Gastroesophageal sphincter (tissue), 4 donors: ENCODE measurements around the gene TPM4. TPM values are rescaled to one million over a fixed set of nuclear protein-coding genes. Genes with fewer than 3 reads are reported as not detected.

ENCODE experiments used
- ATAC-seq: fragments of 150-250 bp; one replicate; pipeline ENCODE4 v1.9.1; 2016; ENCODE audit warnings: mild to moderate bottlenecking, moderate library complexity
- H3K27ac ChIP-seq, 4 donors: fragments of 200-600 bp; sonication (generic) in 3 of 4; 1 replicate in 3 of 4; 2 replicates in 1 of 4; pipeline ENCODE4 v1.5.1; 2016 to 2019
- H3K27me3 ChIP-seq: fragments of 200-600 bp; sonication (generic); one replicate; pipeline ENCODE4 v1.5.1; 2019
- H3K36me3 ChIP-seq, 2 donors: fragments of 200-600 bp; sonication (generic); one replicate each; pipeline ENCODE4 v1.5.1; 2019; ENCODE audit warnings: control low read depth in 1 of 2
- H3K4me1 ChIP-seq, 3 donors: fragments of 200-600 bp; sonication (generic); 1 replicate in 2 of 3; 2 replicates in 1 of 3; pipeline ENCODE4 v1.5.1; 2016 to 2019; ENCODE audit warnings: control low read depth in 2 of 3
- H3K4me3 ChIP-seq, 2 donors: fragments of 200-600 bp; sonication (generic); one replicate each; pipeline ENCODE4 v1.5.1; 2019; ENCODE audit warnings: mild to moderate bottlenecking in 1 of 2, moderate library complexity in 1 of 2
- H3K9me3 ChIP-seq, 3 donors: fragments of 200-600 bp; sonication (generic); one replicate each; pipeline ENCODE4 v1.5.1; 2017 to 2019; ENCODE audit warnings: control low read depth in 2 of 3
- EP300 ChIP-seq: sonication (generic); formaldehyde crosslinking; IDR thresholded peaks from one replicate; pipeline ENCODE4 v1.6.1; 2017; ENCODE audit warnings: antibody characterized with exemption, mild to moderate bottlenecking
- POLR2A ChIP-seq, 2 donors: fragments of 450-650 bp; IDR thresholded peaks; one replicate each; pipeline ENCODE4 v1.6.1; 2017; ENCODE audit warnings: antibody characterized with exemption in 2 of 2, mild to moderate bottlenecking in 2 of 2, moderate library complexity in 1 of 2
- POLR2AphosphoS5 ChIP-seq: sonication (generic); formaldehyde crosslinking; IDR thresholded peaks from one replicate; pipeline ENCODE4 v1.6.1; 2017; ENCODE audit warnings: antibody characterized with exemption
- WGBS, 2 donors: methylation state at CpG; one replicate each; pipeline ENCODE4 v1.1.5; 2018; ENCODE audit warnings: low coverage in 1 of 2; 5-methylcytosine and 5-hydroxymethylcytosine counted together
- total RNA-seq, 4 donors: library from RNA; depleted of rRNA; stranded (reverse); fragments of >200 nt; gene quantifications; one replicate each; pipeline ENCODE4 v1.1.0, GENCODE V29; 2016
- TF ChIP-seq, protein P1 (sequence below), 4 experiments: fragments of 200-600 bp in 2 of 4; fragments of 450-650 bp in 2 of 4; sonication (generic) in 1 of 4; IDR thresholded peaks; one replicate each; pipeline ENCODE4 v1.5.1; 2017 to 2019; ENCODE audit warnings: antibody characterized with exemption in 4 of 4, mild to moderate bottlenecking in 2 of 4, moderate library complexity in 2 of 4

The TPM4 gene
- total RNA-seq, 4 donors from 2014 or later, result 351 to 486 (median 404) TPM

DNA sequence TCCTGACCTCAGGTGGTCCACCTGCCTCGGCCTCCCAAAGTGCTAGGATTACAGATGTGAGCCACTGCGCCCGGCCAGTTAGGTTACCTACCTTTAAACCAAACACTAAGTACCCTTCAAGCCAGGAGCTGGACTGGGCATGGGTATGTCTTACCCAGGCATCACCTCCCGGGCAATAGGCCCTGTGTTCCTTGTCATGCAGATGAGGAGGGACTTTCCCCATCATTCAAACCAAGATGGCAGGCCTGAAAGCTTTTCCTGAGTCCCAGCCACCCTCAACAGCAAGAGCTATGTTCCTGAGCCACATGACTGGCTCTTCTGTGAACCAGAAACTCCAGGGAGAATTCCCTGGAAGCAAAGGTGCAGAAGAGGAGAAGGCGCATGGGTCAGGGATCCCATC is 44.8 kb downstream of the TPM4 start:
- TF ChIP-seq POLR2A (IDR thresholded peaks at IDR 0.05) (no peak), EP300 (no peak), POLR2AphosphoS5 (no peak)
- TF ChIP-seq, protein P1, sequence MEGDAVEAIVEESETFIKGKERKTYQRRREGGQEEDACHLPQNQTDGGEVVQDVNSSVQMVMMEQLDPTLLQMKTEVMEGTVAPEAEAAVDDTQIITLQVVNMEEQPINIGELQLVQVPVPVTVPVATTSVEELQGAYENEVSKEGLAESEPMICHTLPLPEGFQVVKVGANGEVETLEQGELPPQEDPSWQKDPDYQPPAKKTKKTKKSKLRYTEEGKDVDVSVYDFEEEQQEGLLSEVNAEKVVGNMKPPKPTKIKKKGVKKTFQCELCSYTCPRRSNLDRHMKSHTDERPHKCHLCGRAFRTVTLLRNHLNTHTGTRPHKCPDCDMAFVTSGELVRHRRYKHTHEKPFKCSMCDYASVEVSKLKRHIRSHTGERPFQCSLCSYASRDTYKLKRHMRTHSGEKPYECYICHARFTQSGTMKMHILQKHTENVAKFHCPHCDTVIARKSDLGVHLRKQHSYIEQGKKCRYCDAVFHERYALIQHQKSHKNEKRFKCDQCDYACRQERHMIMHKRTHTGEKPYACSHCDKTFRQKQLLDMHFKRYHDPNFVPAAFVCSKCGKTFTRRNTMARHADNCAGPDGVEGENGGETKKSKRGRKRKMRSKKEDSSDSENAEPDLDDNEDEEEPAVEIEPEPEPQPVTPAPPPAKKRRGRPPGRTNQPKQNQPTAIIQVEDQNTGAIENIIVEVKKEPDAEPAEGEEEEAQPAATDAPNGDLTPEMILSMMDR (IDR thresholded peaks at IDR 0.05), result no peak
- Histone ChIP-seq H3K9me3 (no peaks in the 10 kb centered on the region), H3K4me1 (peaks cover 0 to 13% (median 0%) of the 10 kb centered on the region in 3 donors), H3K27ac (no peak overlapping the region), H3K27me3 (no peaks in the 10 kb centered on the region), H3K4me3 (no peak overlapping the region), H3K36me3 (peaks cover 0 to 100% of the 10 kb centered on the region in 2 donors)
- 95% methylated on average over 2 of the region's 5 CpGs; no CpG with 5 or more reads in 1 of the 2 donors for WGBS, 2 donors
- no peak for ATAC-seq

GRCh38 chr19:16121967-16122366 is 45.7 kb downstream of the TPM4 start:
- Histone ChIP-seq H3K4me1 (peaks cover 0 to 7% (median 0%) of the 10 kb centered on the region in 3 donors), H3K4me3 (no peak overlapping the region), H3K27ac (no peak overlapping the region), H3K27me3 (no peaks in the 10 kb centered on the region), H3K9me3 (no peaks in the 10 kb centered on the region), H3K36me3 (peaks cover 0 to 100% of the 10 kb centered on the region in 2 donors)
- no peak for ATAC-seq
- TF ChIP-seq POLR2AphosphoS5, result no peak
- TF ChIP-seq, protein P1 (IDR thresholded peaks at IDR 0.05), result no peak
- no peak for TF ChIP-seq EP300
- no peak for TF ChIP-seq POLR2A (IDR thresholded peaks at IDR 0.05)
- WGBS, 2 donors, result 83 to 84% methylated on average over 1 to 7 of the region's 11 CpGs

GRCh38 chr19:16124953-16125352 is 48.7 kb downstream of the TPM4 start:
- Histone ChIP-seq H3K4me1 (no peaks in the 10 kb centered on the region), H3K27me3 (no peaks in the 10 kb centered on the region), H3K4me3 (no peak overlapping the region), H3K36me3 (peaks cover 0 to 100% of the 10 kb centered on the region in 2 donors), H3K9me3 (no peaks in the 10 kb centered on the region), H3K27ac (no peak overlapping the region)
- ATAC-seq, result no peak
- 87% methylated on average over 7 of the region's 14 CpGs; no CpG with 5 or more reads in 1 of the 2 donors for WGBS, 2 donors
- TF ChIP-seq POLR2AphosphoS5, result no peak
- TF ChIP-seq EP300, result no peak
- no peak for TF ChIP-seq POLR2A (IDR thresholded peaks at IDR 0.05)
- TF ChIP-seq, protein P1 (IDR thresholded peaks at IDR 0.05), result no peak

DNA sequence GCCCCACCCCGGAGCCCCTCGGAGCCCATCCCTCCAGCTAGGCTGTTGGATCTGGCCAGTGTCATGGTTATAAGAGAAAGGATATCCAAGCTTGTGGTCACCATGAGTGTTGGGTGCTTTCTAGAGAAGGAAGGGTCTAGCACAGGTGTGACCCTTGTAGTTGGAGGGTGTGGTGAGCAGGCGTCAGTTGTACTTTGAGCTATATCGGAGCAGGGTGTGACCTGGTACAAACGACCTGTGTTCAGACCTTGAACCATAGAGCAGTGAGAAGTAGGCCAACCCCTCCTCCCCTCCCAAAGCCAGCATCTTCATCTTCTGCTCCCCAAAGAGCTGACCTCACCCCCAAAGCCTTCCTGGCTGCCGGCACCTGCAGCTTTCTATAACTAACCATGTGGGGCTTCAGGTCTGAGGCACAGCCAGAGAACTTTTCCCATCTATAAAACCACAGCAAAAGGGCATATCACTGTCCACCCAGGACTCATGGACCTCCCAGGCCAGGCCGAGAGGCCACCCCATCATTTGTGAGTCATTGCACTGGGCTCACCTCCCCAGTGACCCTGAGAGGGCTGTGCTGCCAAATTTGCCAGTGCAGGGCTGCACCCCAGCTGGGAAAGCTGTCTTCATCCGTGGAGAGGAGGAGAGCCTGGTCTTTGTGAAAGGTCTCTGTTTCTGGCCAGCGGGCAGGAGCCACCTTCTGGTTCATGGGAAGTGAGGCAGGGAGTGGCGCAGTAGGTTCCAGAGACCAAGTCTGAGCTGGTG is 49.6 kb downstream of the TPM4 start:
- no peak overlapping the region for H3K27ac ChIP-seq
- 82% methylated on average over 4 of the region's 10 CpGs for WGBS, 2 donors
- ATAC-seq, result no peak

More for the DNA sequence above, 49.6 kb downstream of the TPM4 start:
- Histone ChIP-seq H3K9me3 (no peaks in the 10 kb centered on the region), H3K27me3 (no peaks in the 10 kb centered on the region), H3K4me1 (no peaks in the 10 kb centered on the region), H3K36me3 (peaks cover 0 to 100% of the 10 kb centered on the region in 2 donors), H3K4me3 (no peak overlapping the region)
- TF ChIP-seq, protein P1 (IDR thresholded peaks at IDR 0.05), result no peak
- TF ChIP-seq POLR2AphosphoS5, result no peak
- TF ChIP-seq EP300, result no peak
- TF ChIP-seq POLR2A (IDR thresholded peaks at IDR 0.05), result no peak
